HepG2 (cell line): ENCODE data around the gene LYPD6. TPM values are rescaled to one million over a fixed set of nuclear protein-coding genes. Genes with fewer than 3 reads are reported as not detected.

Experiments
- EEA1 ChIP-seq: sonication (generic); formaldehyde crosslinking; IDR thresholded peaks from 2 replicates; pipeline ENCODE4 v1.5.1; 2020; ENCODE audit warnings: mild to moderate bottlenecking, missing genetic modification reagents, borderline replicate concordance
- FOSL1 ChIP-seq: sonication (generic); formaldehyde crosslinking; IDR thresholded peaks from 2 replicates; pipeline ENCODE4 v1.9.0; 2021; ENCODE audit warnings: missing genetic modification reagents, borderline replicate concordance
- HDAC1 ChIP-seq: sonication (generic); formaldehyde crosslinking; IDR thresholded peaks from 2 replicates; pipeline ENCODE4 v1.5.1; 2020; ENCODE audit warnings: mild to moderate bottlenecking, missing genetic modification reagents
- HNF4A ChIP-seq: sonication (generic); formaldehyde crosslinking; IDR thresholded peaks from 2 replicates; pipeline ENCODE4 v1.4.0; 2020; ENCODE audit warnings: missing genetic modification reagents
- HOXA5 ChIP-seq: sonication (generic); formaldehyde crosslinking; IDR thresholded peaks from 2 replicates; pipeline ENCODE4 v1.4.0; 2020; ENCODE audit warnings: missing genetic modification reagents
- MIER2 ChIP-seq: IDR thresholded peaks from 2 replicates; pipeline ENCODE4 v1.6.1; 2016; ENCODE audit warnings: missing biosample characterization, missing genetic modification reagents
- MIER3 ChIP-seq: IDR thresholded peaks from 2 replicates; pipeline ENCODE4 v1.6.1; 2016; ENCODE audit warnings: missing compliant biosample characterization, borderline replicate concordance
- SMYD3 ChIP-seq: sonication (generic); formaldehyde crosslinking; IDR thresholded peaks from 2 replicates; pipeline ENCODE4 v1.8.1; 2023; ENCODE audit warnings: mild to moderate bottlenecking, missing genetic modification reagents
- SRF ChIP-seq: IDR thresholded peaks from 2 replicates; pipeline ENCODE4 v1.6.1; 2011; ENCODE audit warnings: mild to moderate bottlenecking, low read depth, low read length, moderate library complexity
- SRSF4 ChIP-seq: fragments of 200-400 bp; formaldehyde crosslinking; IDR thresholded peaks from one replicate; pipeline ENCODE4 v1.6.1; 2018; ENCODE audit warnings: mild to moderate bottlenecking, low read depth, low read length, moderate library complexity; ENCODE audit not compliant: poor library complexity, severe bottlenecking
- STAG1 ChIP-seq: sonication (generic); formaldehyde crosslinking; IDR thresholded peaks from 2 replicates; pipeline ENCODE4 v1.4.0; 2020; ENCODE audit warnings: missing genetic modification reagents
- XRCC5 ChIP-seq: fragments of 200-400 bp; formaldehyde crosslinking; optimal IDR thresholded peaks from 2 replicates; pipeline ENCODE3; 2017; ENCODE audit warnings: mild to moderate bottlenecking, low read length
- ZNF251 ChIP-seq: sonication (generic); formaldehyde crosslinking; IDR thresholded peaks from 2 replicates; pipeline ENCODE4 v1.9.0; 2021; ENCODE audit warnings: mild to moderate bottlenecking, missing genetic modification reagents
- ZNF292 ChIP-seq: sonication (generic); formaldehyde crosslinking; IDR thresholded peaks from 2 replicates; pipeline ENCODE4 v1.8.1; 2022; ENCODE audit warnings: mild to moderate bottlenecking, low read depth, missing genetic modification reagents, borderline replicate concordance
- ZNF329 ChIP-seq: sonication (generic); formaldehyde crosslinking; IDR thresholded peaks from 2 replicates; pipeline ENCODE4 v1.9.0; 2021; ENCODE audit warnings: low read depth, mild to moderate bottlenecking, missing genetic modification reagents
- ZNF484 ChIP-seq: sonication (generic); formaldehyde crosslinking; IDR thresholded peaks from 2 replicates; pipeline ENCODE4 v1.5.1; 2020; ENCODE audit warnings: mild to moderate bottlenecking, low read depth, missing genetic modification reagents, borderline replicate concordance
- ZNF549 ChIP-seq: sonication (generic); formaldehyde crosslinking; IDR thresholded peaks from 2 replicates; pipeline ENCODE4 v1.5.0; 2020; ENCODE audit warnings: missing genetic modification reagents
- ZNF687 ChIP-seq: sonication (generic); formaldehyde crosslinking; IDR thresholded peaks from 2 replicates; pipeline ENCODE4 v1.5.1; 2020; ENCODE audit warnings: mild to moderate bottlenecking, missing genetic modification reagents, moderate library complexity
- ZNF768 ChIP-seq: sonication (generic); formaldehyde crosslinking; IDR thresholded peaks from 2 replicates; pipeline ENCODE4 v1.4.0; 2020; ENCODE audit warnings: missing genetic modification reagents
- ZNF782 ChIP-seq: sonication (generic); formaldehyde crosslinking; IDR thresholded peaks from 2 replicates; pipeline ENCODE4 v1.4.0; 2020; ENCODE audit warnings: missing genetic modification reagents, mild to moderate bottlenecking, borderline replicate concordance
- polyA plus RNA-seq, 8 experiments: library from polyadenylated mRNA; depleted of rRNA in 3 of 8; stranded (reverse) in 7 of 8; unstranded in 1 of 8; fragments of >200 nt; fragmentation: Illumina TruSeq in 4 of 8; extraction: Trizol in 4 of 8; gene quantifications; 2 replicates each; pipeline versions ENCODE4 v1.2.1 to v1.2.3, GENCODE V29; 2011 to 2016; ENCODE audit warnings: low read depth in 4 of 8, missing spikeins in 1 of 8, mixed read lengths in 1 of 8; ENCODE audit not compliant: insufficient read depth in 1 of 8
- total RNA-seq, 5 experiments: library from RNA; depleted of rRNA; stranded (reverse); fragments of >200 nt; fragmentation: Illumina TruSeq; extraction: Trizol; gene quantifications; 2 replicates each; pipeline ENCODE4 v1.2.3, GENCODE V29; 2016; ENCODE audit warnings: low read depth in 1 of 5
- TF ChIP-seq, protein P1 (sequence below): sonication (generic); formaldehyde crosslinking; IDR thresholded peaks from 2 replicates; pipeline ENCODE4 v1.5.1; 2020; ENCODE audit warnings: mild to moderate bottlenecking, moderate library complexity, missing genetic modification reagents
- TF ChIP-seq, protein P2 (sequence below): sonication (generic); formaldehyde crosslinking; IDR thresholded peaks from 2 replicates; pipeline ENCODE4 v1.5.1; 2020; ENCODE audit warnings: missing genetic modification reagents, mild to moderate bottlenecking, borderline replicate concordance

The LYPD6 gene
- total and polyA plus RNA-seq, 2 of the 13 experiments (the other 11 are each of a cell fraction or from before 2014, with no cell fraction given): 0.01 to 0.07 TPM

DNA sequence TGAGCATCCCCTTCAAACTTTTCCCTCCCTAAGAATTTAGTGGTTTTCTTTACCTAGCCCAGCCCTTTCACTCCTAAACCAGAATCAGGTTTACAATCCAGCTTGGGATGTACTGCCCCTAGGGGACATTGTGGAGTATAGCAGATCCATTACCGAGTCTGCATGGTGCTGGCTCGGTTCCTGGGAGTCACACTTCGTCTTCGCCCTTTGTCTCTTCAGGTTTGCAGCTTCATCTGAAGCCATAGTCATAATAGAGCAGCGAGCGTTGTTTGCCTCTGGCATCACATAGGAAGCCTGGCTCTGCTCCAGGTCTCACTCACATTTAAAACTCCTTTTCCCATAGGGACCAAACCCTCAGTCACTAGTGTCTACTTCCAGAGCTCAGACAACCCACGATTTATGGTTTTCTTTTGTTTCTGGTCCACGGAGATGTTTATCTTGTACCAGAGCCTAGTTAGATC is 16.8 kb upstream of the LYPD6 start (continued):
- TF ChIP-seq, protein P1, sequence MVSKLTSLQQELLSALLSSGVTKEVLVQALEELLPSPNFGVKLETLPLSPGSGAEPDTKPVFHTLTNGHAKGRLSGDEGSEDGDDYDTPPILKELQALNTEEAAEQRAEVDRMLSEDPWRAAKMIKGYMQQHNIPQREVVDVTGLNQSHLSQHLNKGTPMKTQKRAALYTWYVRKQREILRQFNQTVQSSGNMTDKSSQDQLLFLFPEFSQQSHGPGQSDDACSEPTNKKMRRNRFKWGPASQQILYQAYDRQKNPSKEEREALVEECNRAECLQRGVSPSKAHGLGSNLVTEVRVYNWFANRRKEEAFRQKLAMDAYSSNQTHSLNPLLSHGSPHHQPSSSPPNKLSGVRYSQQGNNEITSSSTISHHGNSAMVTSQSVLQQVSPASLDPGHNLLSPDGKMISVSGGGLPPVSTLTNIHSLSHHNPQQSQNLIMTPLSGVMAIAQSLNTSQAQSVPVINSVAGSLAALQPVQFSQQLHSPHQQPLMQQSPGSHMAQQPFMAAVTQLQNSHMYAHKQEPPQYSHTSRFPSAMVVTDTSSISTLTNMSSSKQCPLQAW (CRISPR knock-in tag): no peak
- no peak for TF ChIP-seq HNF4A (CRISPR knock-in tag)
- TF ChIP-seq MIER3: no peak
- no peak for TF ChIP-seq ZNF687 (CRISPR knock-in tag)
- TF ChIP-seq SMYD3: no peak
- TF ChIP-seq XRCC5: peak; percentile 82
- TF ChIP-seq EEA1 (CRISPR knock-in tag): no peak
- TF ChIP-seq, protein P2, sequence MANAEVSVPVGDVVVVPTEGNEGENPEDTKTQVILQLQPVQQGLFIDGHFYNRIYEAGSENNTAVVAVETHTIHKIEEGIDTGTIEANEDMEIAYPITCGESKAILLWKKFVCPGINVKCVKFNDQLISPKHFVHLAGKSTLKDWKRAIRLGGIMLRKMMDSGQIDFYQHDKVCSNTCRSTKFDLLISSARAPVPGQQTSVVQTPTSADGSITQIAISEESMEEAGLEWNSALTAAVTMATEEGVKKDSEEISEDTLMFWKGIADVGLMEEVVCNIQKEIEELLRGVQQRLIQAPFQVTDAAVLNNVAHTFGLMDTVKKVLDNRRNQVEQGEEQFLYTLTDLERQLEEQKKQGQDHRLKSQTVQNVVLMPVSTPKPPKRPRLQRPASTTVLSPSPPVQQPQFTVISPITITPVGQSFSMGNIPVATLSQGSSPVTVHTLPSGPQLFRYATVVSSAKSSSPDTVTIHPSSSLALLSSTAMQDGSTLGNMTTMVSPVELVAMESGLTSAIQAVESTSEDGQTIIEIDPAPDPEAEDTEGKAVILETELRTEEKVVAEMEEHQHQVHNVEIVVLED: no peak
- TF ChIP-seq HOXA5 (CRISPR knock-in tag): no peak
- no peak for TF ChIP-seq ZNF782 (CRISPR knock-in tag)
- no peak for TF ChIP-seq ZNF484 (CRISPR knock-in tag)
- TF ChIP-seq ZNF768 (CRISPR knock-in tag): no peak
- TF ChIP-seq ZNF329 (CRISPR knock-in tag): no peak
- no peak for TF ChIP-seq ZNF251 (CRISPR knock-in tag)
- no peak for TF ChIP-seq ZNF549 (CRISPR knock-in tag)
- TF ChIP-seq FOSL1 (CRISPR knock-in tag): no peak
- no peak for TF ChIP-seq HDAC1 (CRISPR knock-in tag)
- TF ChIP-seq STAG1 (CRISPR knock-in tag): peak; percentile 74
- TF ChIP-seq SRF: no peak
- TF ChIP-seq SRSF4: no peak
- no peak for TF ChIP-seq MIER2 (CRISPR knock-in tag)
- TF ChIP-seq ZNF292 (CRISPR knock-in tag): no peak
